A549 treated with Hydrocortisone at 1 μM for 4 hours (cell line): ENCODE data around the gene CDCA7. TPM values are rescaled to one million over a fixed set of nuclear protein-coding genes. Genes with fewer than 3 reads are reported as not detected.

ENCODE experiments used
- total RNA-seq: library from RNA; stranded (reverse); fragments of 200-300 nt; extraction: Qiagen RNA extraction; gene quantifications from 5 replicates; pipeline ENCODE4 v1.2.3, GENCODE V29; 2022

CDCA7 gene
- total RNA-seq = 38.4 to 49.6 TPM (median 44.6 TPM) in 5 replicates

DNA sequence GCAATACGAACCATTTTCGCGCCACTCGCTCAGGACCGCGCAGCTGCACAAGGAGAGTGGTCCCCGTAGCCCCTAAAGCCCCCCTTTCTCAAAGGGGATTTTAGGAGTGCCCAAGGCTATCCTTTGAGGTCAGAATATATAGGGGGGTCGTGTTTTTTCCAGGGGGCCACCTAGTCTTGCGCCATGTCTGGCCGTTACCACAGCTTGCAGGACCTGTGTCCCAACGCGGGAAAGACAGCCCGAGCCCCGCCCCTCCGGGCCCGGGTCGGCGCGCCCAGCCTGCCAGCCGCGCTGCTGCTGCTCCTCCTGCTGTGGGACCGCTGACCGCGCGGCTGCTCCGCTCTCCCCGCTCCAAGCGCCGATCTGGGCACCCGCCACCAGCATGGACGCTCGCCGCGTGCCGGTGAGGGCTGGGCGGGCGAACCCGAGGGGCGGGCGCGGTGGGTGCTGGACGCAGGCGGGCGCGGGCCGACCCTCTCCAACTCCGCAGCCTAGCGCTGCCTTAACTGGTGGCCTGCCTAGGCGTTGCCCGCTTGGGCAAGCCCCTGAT is at the start of gene CDCA7:
Gene CDCA7, plus strand, starts transcription at position 291 of the 550 bp plus-strand sequence. Its CDS starts 92 bp downstream, at position 383.

